ENCODE results near the gene FILIP1L.

The FILIP1L gene

GRCh38 chr3:99966662-99967416 is 147.5 kb downstream of the FILIP1L start:
- peak; percentile 60 for DNase-seq

GRCh38 chr3:99965681-99966408 is 148.5 kb downstream of the FILIP1L start:
- DNase-seq, result no peak

DNA sequence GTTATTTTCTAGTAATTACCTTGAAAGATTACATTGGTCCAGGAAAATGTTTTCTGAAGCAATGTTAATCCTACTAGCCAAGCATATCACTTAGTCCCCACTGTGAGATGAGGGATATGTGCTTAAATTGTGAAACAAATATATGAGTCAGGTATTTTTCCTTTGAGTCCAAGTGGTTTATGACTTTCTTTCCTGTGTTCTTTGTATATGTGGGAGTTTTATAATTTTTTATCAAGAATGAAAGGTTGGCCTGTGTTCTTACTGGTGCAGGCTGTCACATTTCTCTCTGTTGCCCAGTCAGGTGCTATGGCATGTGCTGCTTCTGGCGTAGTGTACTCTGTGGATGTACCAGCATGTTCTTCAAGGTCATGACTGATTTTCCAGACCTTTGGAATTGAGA is 149.2 kb downstream of the FILIP1L start:
- no peak for DNase-seq

DNA sequence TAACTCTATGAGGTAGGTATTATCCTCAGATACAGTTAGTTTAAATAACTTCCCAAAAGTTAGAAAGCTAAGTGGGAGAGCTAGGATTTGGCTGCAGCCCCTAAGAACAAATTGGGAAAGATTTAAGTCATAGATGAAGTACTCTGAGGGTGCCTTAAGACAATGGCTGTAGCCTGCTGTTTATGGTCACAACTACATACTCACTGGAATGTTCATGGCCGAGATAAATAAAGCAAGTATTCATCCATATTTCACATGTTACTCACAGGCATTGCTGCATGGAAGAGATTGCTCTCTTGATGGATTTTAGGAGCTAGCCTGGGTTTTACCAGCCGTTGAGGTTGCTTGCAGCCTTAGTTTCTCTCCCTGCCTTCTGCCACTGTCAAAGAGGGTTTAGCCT is 151.6 kb downstream of the FILIP1L start:
- no peak for DNase-seq

- no peak for DNase-seq
Observed at GRCh38 chr3:99961756-99962515, 152.4 kb downstream of the FILIP1L start.

DNA sequence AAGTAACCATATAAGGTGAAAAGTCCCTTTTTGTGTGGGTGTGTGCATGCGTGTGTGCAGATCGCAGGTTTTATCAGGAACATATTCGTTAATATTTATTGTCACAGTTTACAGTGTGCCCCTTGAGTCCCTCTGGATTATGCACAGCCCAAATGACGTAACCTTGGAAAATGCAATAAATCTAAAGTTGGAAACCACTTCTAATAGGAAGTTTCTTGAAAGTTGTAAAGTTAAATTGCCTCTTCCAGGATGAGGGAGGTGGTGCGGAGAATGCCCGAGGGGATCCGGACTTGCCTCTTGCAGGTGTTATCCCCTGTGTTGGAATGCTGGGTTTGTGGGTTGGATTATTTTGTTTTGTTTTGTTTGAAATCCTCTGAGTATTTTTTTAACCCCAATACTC is 153.4 kb downstream of the FILIP1L start:
- DNase-seq, result peak; percentile 38

- no peak for DNase-seq
Observed at GRCh38 chr3:99960123-99960878, 154.0 kb downstream of the FILIP1L start.

DNA sequence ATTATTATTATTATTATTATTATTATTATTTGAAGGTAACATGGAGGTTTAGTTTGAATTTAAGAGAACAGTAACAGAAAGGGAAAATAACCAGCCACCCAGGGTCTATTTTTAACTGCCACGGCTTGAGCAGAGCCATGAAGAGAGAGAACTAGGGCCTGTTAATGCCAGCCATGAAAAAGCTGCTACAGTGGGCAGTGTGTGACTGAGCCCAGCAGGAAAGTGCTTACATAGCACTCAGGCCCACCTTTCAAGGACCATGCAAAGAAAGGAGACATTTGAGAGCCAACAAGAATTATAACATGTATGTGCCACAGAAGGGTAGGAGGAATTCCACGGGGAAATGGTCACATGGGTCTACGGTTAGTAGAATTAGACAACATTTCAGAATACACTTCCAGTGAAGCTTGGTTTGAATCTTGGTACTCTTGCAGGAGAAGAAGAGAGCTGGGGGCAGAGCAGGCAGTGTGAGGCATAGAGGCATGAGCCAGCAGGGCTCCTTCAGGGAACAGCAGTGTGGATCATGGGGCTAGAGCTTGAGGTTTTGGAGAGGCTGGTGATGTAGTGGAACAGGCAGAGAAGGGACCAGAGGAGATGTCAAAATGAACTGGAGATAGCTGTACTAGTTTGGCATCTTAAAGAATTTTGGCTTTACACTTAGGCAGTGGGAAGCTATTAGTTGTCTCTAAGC is 155.9 kb downstream of the FILIP1L start:
- no peak for DNase-seq

DNA sequence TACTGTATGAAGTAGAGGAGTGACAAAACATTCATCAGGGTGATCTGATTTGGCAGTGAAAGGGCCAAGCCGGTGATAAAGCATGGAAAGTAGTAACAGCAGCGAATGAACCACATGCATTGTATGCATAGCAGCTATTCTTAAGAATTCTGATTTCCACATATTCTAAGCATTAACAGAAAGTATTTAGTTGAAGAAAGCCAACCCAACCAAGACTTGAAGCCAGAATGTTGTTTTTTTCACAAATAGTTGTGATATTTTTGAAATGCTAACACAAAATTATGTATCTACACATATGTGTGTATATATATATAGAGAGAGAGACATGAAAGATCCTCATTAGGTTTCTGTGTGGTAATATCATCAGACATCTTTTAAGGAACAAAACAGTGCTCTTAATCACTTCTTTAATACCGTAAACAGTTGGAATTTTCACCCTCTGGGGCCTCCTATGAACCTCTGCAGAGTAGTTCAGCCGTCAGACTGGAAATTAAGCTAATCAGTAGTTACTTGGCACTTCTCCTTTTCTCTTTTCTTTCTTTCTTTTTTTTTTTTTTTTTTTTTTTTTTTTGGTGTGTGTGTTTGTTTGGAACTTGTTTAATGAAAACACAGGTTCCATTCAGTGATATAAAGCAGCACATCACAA is 157.0 kb downstream of the FILIP1L start:
- no peak for DNase-seq

DNA sequence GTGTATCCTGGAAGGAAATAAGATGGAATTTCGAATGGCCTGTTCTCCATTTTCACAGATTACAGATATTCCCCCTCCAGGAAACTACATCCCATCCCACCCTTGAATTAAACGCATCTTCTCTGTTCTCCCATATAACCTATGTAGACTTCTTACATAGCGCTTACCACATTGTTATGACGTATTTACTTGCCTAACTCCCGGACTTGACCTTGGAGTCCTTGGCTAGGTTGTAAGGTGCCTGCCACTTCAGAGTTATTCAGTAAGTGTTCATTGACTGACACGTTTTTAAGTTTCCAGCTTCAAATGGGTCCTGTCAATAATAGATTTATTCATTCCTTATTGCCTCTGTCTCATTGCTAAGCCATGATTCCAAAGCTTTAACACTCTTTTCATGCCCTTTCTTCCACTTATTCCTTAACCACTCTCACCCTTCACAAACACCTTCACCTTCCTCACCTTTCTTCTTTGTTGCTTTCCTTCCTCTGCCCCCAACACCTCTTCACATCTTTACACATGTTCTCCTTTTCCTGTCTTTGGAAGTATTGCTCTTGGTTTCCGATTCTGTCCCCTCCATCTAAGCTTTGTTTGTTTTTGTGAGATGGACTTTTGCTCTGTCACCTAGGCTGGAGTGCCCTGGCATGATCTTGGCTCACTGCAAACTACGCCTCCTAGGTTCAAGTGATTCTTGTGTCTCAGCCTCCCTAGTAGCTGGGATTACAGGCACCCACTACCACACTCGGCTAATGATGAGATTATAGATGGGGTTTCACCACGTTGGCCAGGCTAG is 158.3 kb downstream of the FILIP1L start:
- no peak for DNase-seq

GRCh38 chr3:99954914-99955644 is 159.2 kb downstream of the FILIP1L start:
- DNase-seq, result no peak

GRCh38 chr3:99953596-99953995 is 160.7 kb downstream of the FILIP1L start:
- no peak for DNase-seq

DNA sequence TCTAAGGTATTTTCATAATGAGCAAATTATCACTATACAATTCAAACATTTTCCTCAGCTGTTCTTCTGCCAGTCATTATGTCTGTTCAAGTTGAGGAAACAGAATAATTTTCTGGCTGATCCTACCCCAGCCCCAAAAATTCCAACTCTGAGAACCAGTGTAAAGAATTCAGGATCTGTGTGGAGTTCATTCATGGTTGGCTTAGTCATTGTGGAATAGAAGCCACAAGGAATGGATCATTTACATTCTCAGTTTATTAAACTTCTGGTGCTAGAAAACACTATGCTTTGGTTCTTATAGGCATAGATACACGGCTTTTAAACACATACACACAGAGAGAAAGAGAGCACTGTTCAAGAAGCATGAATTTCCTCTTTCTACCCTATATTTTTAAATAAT is 162.0 kb downstream of the FILIP1L start:
- no peak for DNase-seq

GRCh38 chr3:99951701-99952100 is 162.6 kb downstream of the FILIP1L start:
- no peak for DNase-seq

GRCh38 chr3:99950921-99951320 is 163.4 kb downstream of the FILIP1L start:
- DNase-seq, result no peak

- DNase-seq, result no peak
Observed at GRCh38 chr3:99949956-99950670, 164.2 kb downstream of the FILIP1L start.

- DNase-seq, result no peak
Observed at GRCh38 chr3:99948467-99949089, 165.7 kb downstream of the FILIP1L start.

- no peak for DNase-seq
Observed at GRCh38 chr3:99947356-99947755, 166.9 kb downstream of the FILIP1L start.

Data from right hindlimb (tissue), 1 donor.